ENCODE measurements around the gene ANGEL2. TPM values are rescaled to one million over a fixed set of nuclear protein-coding genes. Genes with fewer than 3 reads are reported as not detected.

ANGEL2 gene
- total and polyA plus RNA-seq, 2 of the 13 experiments (the other 11 are each of a cell fraction or from before 2014, with no cell fraction given): 12.3 to 25.4 TPM

- no peak for TF ChIP-seq ZNF564 (CRISPR knock-in tag; IDR thresholded peaks at IDR 0.05)
- TF ChIP-seq ZNF790 (CRISPR knock-in tag; IDR thresholded peaks at IDR 0.05; ENCODE audit: borderline replicate concordance): peak; percentile 26; the same call in 1 of the 2 replicates
- TF ChIP-seq KLF13 (CRISPR knock-in tag; IDR thresholded peaks at IDR 0.05): no peak
- TF ChIP-seq ZNF235 (CRISPR knock-in tag; IDR thresholded peaks at IDR 0.05; ENCODE audit: borderline replicate concordance): no peak; the same call in 1 of the 2 replicates
- TF ChIP-seq FOXP4 (CRISPR knock-in tag; IDR thresholded peaks at IDR 0.05): no peak
- TF ChIP-seq DDIT3 (CRISPR knock-in tag; IDR thresholded peaks at IDR 0.05): 0 out of 2 replicates have a peak, but pooled peaks have one; percentile 6
- TF ChIP-seq ZNF761 (CRISPR knock-in tag; conservative IDR thresholded peaks at IDR 0.05): peak; percentile 34; the same call in 1 of the 2 replicates
- TF ChIP-seq ZNF44 (CRISPR knock-in tag; IDR thresholded peaks at IDR 0.05): no peak
- no peak for TF ChIP-seq CREB3 (CRISPR knock-in tag; IDR thresholded peaks at IDR 0.05)
- TF ChIP-seq IRF9 (CRISPR knock-in tag; IDR thresholded peaks at IDR 0.05; ENCODE audit: borderline replicate concordance): peak; percentile 63; the same call in 1 of the 2 replicates
- TF ChIP-seq BRF2 (CRISPR knock-in tag; IDR thresholded peaks at IDR 0.05): no peak
- 0 out of 2 replicates have a peak, but pooled peaks have one; percentile 41 for TF ChIP-seq ZFYVE20 (CRISPR knock-in tag; IDR thresholded peaks at IDR 0.05; ENCODE audit: borderline replicate concordance, low read depth)
- 0 out of 2 replicates have a peak, but pooled peaks have one; percentile 36 for TF ChIP-seq FLYWCH1 (CRISPR knock-in tag; IDR thresholded peaks at IDR 0.05)
- TF ChIP-seq TIGD3 (CRISPR knock-in tag; IDR thresholded peaks at IDR 0.05; ENCODE audit: borderline replicate concordance): no peak
- no peak for TF ChIP-seq HMG20A (CRISPR knock-in tag; IDR thresholded peaks at IDR 0.05; ENCODE audit: borderline replicate concordance)
- TF ChIP-seq ELF4 (CRISPR knock-in tag; IDR thresholded peaks at IDR 0.05; ENCODE audit: borderline replicate concordance): peak; percentile 74
- TF ChIP-seq CEBPG (CRISPR knock-in tag; IDR thresholded peaks at IDR 0.05): peak; percentile 63
- no peak for TF ChIP-seq ZBTB44 (CRISPR knock-in tag; IDR thresholded peaks at IDR 0.05)
Measured at GRCh38 chr1:213015099-213016050, at the start of gene ANGEL2 (continued).

All from HepG2 (cell line).